ENCODE data around the gene FOXJ1.

The FOXJ1 gene

DNA sequence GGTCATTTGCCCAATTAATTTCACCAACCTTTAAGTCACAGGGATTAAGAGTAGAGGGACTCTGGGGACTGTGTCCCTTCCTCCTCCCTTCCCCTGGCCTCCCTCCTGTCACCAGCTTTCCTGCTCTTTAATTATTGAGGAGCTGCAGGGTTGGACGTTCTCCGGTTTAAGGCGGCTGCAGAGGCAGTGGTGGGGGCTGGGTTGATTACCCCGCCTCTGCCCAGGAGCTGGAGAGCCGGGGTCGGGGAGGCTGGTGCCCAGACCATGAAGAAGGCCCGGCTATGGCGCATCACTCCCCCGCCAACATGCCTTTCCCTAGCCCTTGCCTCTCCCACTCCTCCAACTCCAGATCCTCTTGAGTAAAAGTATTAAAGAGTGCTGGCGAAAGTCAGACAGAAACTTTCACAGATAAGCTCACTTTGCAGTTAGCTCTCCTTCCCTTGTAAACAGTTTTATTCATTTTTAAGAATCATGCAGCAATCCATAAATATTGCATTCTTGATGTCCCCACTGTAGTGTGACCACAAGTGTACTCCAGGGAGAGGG lies 1.1 kb upstream of the FOXJ1 start:
- DNase-seq (ENCODE audit: insufficient read length, low spot score) = no peak
- TF ChIP-seq, protein P1, sequence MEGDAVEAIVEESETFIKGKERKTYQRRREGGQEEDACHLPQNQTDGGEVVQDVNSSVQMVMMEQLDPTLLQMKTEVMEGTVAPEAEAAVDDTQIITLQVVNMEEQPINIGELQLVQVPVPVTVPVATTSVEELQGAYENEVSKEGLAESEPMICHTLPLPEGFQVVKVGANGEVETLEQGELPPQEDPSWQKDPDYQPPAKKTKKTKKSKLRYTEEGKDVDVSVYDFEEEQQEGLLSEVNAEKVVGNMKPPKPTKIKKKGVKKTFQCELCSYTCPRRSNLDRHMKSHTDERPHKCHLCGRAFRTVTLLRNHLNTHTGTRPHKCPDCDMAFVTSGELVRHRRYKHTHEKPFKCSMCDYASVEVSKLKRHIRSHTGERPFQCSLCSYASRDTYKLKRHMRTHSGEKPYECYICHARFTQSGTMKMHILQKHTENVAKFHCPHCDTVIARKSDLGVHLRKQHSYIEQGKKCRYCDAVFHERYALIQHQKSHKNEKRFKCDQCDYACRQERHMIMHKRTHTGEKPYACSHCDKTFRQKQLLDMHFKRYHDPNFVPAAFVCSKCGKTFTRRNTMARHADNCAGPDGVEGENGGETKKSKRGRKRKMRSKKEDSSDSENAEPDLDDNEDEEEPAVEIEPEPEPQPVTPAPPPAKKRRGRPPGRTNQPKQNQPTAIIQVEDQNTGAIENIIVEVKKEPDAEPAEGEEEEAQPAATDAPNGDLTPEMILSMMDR (IDR thresholded peaks at IDR 0.05; ENCODE audit: insufficient read depth, missing control alignments) = no peak
- no peak for FAIRE-seq

DNA sequence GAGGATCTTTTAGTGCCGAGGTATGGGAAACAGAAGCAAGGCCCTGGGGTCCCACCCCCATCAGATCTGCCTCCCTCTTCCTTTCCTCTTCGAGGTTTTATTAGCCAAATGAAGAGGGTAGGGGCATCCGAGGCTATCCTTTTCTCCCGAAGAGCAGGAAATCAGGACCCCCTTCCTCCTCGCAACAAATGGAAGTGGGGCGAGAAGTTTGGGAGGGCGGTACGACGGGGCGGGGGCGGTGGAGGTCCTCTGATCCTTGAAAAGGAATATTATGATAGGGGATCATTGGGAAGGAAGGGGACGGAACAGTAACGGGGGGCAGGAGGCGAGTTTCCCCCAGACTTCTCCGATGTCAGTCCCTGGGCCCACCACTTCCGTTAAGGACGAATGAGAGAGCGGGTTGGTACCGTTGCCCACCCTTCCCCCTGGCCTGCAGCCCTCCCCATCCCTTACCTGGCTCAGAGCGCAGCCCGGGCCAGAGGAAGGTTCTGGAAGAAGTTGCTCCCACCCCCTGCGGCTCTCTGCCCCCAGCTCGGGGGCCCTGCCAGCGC lies 309 bp downstream of the FOXJ1 start:
- no peak for FAIRE-seq
- TF ChIP-seq, protein P1 (IDR thresholded peaks at IDR 0.05; ENCODE audit: insufficient read depth, missing control alignments) = no peak
- DNase-seq (ENCODE audit: insufficient read length, low spot score) = no peak

DNA sequence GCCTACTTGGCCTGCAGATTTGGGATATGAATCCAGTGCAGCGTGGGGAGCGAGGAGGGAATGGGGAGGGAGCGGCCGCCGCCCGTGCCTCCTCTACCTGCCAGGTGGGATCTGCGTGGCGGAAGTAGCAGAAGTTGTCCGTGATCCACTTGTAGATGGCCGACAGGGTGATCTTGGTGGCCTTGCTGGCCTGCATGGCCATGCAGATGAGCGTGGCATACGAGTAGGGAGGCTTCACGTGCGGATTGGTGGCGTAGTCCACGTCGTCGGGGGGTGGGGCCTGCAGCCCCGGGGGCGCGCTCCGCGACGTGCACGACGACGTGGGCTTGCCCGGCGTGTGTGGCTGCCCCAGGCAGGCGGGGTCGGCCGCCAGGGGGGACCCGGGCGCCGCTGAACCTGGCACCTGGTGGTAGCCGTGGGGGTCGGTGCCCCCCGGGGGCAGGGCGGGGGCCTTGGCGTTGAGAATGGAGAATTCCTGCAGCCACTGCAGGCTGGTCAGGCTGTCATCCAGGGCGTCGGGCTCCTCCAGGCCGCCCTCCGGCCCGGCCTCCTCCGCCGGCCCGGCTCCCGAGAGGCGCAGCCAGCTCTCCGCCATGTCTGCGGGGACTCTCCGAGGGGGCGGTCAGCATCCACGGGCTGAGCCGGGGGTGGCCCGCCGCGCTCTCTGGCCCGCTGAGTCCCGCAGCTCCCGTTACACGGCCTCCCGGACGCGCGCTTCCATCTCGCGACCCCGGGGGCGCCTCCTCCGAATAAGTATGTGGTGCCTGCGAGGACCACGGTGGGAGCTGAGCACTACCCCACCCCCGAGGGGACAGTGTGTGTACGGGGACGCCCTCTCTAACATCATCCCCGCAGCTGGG lies 1.0 kb downstream of the FOXJ1 start:
- TF ChIP-seq, protein P1 (IDR thresholded peaks at IDR 0.05; ENCODE audit: insufficient read depth, missing control alignments) = no peak

DNA sequence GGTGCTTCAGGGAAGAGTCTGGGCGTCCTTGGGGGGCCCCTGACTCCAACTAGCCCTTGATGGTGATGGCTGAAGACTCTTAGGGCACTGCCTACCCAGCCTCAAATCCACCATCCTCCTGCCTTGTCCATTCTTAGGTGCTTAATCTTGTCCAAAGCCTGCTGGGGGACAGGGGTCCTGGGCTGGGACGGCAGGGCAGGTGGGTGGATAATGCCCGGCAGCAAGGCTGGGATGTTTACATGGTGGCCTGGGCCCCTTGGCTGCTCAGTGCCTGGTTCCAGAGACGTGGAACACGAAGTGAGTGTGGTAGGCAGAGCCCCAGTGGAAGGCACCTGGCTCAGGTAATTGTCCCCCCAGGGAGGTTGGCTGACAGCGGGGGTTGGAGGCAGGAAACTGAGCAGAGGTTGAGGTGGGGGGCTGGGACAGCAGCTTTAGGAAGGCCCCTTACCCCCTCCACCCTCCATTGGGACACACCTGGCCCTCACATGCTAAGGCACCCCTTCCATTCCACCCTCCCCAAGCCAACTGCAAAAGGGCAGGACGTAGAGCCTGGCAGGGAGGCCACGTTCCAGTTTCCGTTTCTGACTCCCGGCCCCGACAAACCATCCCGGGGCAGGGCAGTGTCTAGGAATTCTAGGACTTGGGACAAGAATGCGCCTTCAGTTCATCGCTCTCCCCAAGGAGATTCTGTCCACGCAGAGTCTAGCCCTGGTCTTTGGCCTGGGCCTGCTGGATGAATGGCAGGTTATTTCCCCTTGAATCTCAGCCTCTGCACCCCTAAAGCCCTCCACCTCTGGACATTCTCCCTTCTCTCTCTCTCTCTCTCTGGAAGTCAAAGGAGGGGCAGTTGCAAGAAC lies 1.9 kb downstream of the FOXJ1 start:
- FAIRE-seq (no peak), DNase-seq (ENCODE audit: insufficient read length, low spot score) (no peak)
- TF ChIP-seq, protein P1 (IDR thresholded peaks at IDR 0.05; ENCODE audit: insufficient read depth, missing control alignments) = no peak

More for the DNA sequence above, 1.0 kb downstream of the FOXJ1 start:
- FAIRE-seq (no peak), DNase-seq (ENCODE audit: insufficient read length, low spot score) (no peak)

DNA sequence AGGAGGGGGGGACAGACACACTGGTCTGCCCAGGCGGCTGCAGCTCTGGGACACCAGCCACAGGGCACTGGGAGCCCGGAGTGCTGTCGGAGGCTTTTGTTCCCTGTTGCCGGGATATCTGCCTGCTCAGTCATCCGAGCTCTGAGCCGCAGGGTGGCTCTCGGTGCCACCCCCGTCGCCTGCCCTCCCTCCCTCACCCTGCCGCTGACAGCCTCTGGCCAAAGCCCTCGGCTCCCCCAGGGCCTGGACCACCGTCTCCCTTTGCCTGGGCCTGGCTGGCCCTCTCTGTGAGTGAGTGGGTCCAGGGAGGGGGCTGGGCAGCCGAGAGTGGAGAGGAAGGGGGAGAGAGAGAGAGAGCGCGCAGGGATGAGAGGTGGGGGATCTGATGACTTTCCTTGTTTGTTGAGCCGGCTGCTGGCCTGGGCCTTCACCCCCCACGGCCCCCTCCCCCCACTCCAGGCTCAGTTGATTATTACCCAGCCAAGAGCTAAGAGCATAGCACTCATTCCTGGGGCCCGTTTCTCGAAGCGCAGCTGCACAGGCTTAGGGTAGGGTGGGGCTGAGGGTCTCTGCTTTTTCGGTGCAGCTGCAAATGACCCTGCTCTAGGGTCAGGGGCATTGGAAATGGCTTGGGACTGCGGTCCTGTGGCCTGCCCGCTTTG lies 2.7 kb downstream of the FOXJ1 start:
- FAIRE-seq = no peak
- TF ChIP-seq, protein P1 (IDR thresholded peaks at IDR 0.05; ENCODE audit: insufficient read depth, missing control alignments) = no peak
- no peak for DNase-seq (ENCODE audit: insufficient read length, low spot score)

DNA sequence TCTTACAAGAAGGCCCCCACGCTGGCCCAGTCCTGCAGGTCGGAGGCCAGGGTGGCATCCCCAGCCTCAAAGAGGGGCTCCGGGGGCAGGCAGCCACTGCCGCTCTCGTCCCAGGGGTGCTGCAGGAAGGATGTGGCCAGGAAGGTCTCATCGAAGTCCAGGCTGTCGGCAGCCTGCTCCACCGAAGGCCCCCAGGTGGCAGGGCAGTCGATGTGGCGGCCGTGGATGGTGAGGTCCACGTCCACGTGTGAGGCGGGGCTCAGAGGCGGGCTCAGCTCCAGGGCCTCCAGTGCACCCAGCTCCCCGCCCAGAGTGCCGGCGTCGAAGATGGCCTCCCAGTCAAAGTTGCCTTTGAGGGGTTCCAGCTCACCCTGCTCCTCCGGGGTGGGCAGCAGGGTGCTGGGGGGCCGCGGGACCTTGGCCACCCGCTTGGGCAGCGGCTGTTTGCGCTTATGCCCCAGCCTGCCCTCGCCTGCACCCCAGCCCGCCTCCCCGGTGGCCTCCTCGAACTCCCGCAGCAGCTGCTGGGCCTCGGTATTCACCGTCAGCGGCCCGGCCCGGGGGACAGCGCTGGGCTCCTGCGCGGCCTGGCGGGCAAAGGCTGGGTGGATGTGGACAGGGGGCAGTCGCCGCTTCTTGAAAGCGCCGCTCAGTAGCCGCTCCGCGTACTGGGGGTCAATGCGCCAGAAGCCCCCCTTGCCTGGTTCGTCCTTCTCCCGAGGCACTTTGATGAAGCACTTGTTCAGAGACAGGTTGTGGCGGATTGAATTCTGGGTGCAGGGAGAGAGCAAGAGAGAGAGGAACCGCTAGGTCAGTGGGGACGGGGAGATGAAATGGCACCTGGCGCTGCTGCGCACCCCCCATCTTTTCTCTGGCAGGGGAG lies 3.5 kb downstream of the FOXJ1 start:
- no peak for DNase-seq (ENCODE audit: insufficient read length, low spot score)
- TF ChIP-seq, protein P1 (IDR thresholded peaks at IDR 0.05; ENCODE audit: insufficient read depth, missing control alignments) = no peak
- FAIRE-seq = no peak
